ENCODE data around the gene NTMT2. TPM values are rescaled to one million over a fixed set of nuclear protein-coding genes. Genes with fewer than 3 reads are reported as not detected.

Gene NTMT2
- total RNA-seq, 2 donors from 2014 or later, result 1.2 TPM; not detected in 1

DNA sequence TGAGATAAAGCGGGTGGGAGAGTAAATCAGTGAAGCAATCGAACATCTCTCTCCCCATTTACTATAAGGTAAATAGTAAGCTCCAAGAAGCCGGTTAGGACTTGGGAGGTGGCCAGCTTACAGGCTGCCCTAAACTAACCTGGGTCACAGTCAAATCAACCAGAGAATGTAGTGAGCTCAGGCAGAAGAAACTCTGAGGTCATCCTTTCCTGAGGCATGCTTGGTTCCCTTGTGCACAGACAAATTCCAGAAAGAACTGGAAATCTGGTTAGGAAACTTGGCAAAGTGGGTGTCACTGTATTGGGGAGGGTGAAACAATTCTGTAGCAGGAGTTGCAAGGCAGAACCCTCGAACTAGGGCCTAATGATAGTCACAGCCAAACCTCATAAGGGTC, 72.5 kb downstream of the NTMT2 start:
- Histone ChIP-seq H3K9me3 (ENCODE audit: control insufficient read depth, low read length) (no peaks in the 10 kb centered on the region), H3K9ac (ENCODE audit: extremely low read depth, low read length, poor library complexity, severe bottlenecking) (no peak overlapping the region), H3K4me1 (ENCODE audit: control insufficient read depth, insufficient read depth, low read length) (no peaks in the 10 kb centered on the region), H3K27ac (ENCODE audit: low read depth, low read length) (no peak overlapping the region), H3K36me3 (ENCODE audit: control insufficient read depth, insufficient read depth, low read length) (no peaks in the 10 kb centered on the region), H3K27me3 (ENCODE audit: control insufficient read depth, insufficient read depth, low read length, poor library complexity, severe bottlenecking) (no peaks in the 10 kb centered on the region), H3K4me3 (ENCODE audit: low read length) (no peak overlapping the region)
- TF ChIP-seq, protein P1, sequence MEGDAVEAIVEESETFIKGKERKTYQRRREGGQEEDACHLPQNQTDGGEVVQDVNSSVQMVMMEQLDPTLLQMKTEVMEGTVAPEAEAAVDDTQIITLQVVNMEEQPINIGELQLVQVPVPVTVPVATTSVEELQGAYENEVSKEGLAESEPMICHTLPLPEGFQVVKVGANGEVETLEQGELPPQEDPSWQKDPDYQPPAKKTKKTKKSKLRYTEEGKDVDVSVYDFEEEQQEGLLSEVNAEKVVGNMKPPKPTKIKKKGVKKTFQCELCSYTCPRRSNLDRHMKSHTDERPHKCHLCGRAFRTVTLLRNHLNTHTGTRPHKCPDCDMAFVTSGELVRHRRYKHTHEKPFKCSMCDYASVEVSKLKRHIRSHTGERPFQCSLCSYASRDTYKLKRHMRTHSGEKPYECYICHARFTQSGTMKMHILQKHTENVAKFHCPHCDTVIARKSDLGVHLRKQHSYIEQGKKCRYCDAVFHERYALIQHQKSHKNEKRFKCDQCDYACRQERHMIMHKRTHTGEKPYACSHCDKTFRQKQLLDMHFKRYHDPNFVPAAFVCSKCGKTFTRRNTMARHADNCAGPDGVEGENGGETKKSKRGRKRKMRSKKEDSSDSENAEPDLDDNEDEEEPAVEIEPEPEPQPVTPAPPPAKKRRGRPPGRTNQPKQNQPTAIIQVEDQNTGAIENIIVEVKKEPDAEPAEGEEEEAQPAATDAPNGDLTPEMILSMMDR (conservative IDR thresholded peaks at IDR 0.05), result no peak
- Mint-ChIP-seq H3K27ac (no peak overlapping the region), H3K9me3 (no peaks in the 10 kb centered on the region), H3K27me3 (ENCODE audit: insufficient read depth) (no peaks in the 10 kb centered on the region), H3K4me3 (no peak overlapping the region), H3K4me1 (no peaks in the 10 kb centered on the region), H3K36me3 (ENCODE audit: low read depth) (no peaks in the 10 kb centered on the region)
- DNase-seq, result no peak
- WGBS, 2 experiments (ENCODE audit: insufficient coverage in 1 of 2, insufficient read length in 1 of 2), result 80 to 88% methylated on average over 1 to 3 of the region's 4 CpGs

Small RNAs within 50 kb of the gene (microRNA-seq; reads per million reads assigned to microRNA genes)
- gene MIR3119-1 (ENCODE audit: borderline microRNAs expressed) (not detected), gene MIR3119-2 (ENCODE audit: borderline microRNAs expressed) (not detected)

Other genes with a start within 250 kb of the NTMT2 start
- 10 to 100 TPM in 1 of 2 donors, 1 to 10 TPM in 1; 8.9 to 14.5 TPM for gene KIFAP3, start 71.3 kb upstream of the NTMT2 start, total RNA-seq